Stimulated activated CD8-positive, alpha-beta memory T cell treated with anti-CD3 and anti-CD28 coated beads, Interleukin-7, amount 100 ng/mL, for 24 hours (primary cell): ENCODE measurements around the gene FMN2.
"Not testable (repeated sequence)": the region's sequence is repeated elsewhere in the genome, so short reads cannot be mapped to it uniquely, and the experiment has no call there.

ENCODE experiments used
- DNase-seq: peaks from one replicate; pipeline ENCODE4 v3.0.0-alpha.2; 2020; ENCODE audit warnings: low read depth

Gene FMN2

GRCh38 chr1:240314845-240315801, 223.4 kb downstream of the FMN2 start:
- DNase-seq: no peak

DNA sequence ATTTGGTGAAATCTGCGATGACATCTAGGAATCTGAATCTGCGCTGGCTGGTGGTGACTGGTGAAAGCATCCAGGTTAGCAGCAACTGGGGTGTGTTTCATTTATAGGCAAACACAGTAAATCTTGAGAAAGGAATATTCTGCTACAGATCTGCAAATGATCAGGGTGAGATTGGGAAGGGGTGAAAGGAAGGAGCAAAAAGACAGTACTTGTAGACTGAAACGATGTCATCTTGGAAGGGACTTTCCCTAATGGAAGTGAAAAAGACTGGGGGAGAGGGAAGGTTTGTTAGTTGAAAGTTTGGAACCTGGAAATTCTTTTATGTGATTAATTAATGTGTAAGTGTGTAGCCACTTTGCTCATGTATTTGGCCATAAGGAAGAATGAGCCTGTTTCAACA, 228.3 kb downstream of the FMN2 start:
- no peak for DNase-seq

GRCh38 chr1:240320659-240321058, 229.0 kb downstream of the FMN2 start:
- DNase-seq: no peak

GRCh38 chr1:240322943-240323342, 231.3 kb downstream of the FMN2 start:
- DNase-seq: no peak

- not testable (repeated sequence) for DNase-seq
Observed at GRCh38 chr1:240328382-240328781, 236.7 kb downstream of the FMN2 start.

- no peak for DNase-seq
Observed at GRCh38 chr1:240329443-240329842, 237.8 kb downstream of the FMN2 start.

DNA sequence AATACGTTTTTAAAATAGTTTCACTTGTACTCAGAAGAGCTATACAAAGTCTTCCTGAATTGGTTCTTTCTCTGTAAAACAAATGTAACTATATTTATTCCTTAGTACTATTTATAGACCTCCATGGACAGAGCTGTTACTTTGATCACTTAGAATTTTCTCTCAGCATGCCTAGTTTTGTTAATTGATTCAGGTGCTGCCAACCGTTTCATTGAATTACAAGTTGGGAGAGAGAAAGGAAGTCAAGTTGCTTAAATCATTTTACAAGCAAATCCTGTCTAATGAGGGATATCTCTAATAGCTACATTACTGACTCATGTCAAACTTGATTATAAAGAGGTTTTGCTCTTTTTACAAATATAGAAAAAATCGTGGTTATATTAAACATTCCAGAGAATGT, 241.0 kb downstream of the FMN2 start:
- no peak for DNase-seq

DNA sequence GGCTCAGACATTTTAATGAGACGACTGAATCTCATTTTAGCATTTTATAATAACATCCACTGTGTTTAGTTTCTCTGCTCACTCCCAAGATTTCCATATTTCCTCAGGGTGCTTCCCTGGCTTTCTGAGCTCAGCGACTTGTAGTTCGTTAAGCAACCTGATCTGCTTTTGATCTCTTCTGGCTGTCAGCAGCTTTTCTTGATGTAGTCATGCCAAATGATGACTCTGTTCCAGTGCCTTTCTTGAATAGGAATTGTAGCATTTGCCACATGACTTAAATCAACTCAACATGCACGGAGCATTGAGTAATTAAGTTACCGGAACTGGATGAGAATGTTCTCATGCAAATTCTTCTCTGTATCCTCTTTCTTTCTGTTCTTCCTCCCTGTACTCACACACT, 246.1 kb downstream of the FMN2 start:
- DNase-seq: no peak

DNA sequence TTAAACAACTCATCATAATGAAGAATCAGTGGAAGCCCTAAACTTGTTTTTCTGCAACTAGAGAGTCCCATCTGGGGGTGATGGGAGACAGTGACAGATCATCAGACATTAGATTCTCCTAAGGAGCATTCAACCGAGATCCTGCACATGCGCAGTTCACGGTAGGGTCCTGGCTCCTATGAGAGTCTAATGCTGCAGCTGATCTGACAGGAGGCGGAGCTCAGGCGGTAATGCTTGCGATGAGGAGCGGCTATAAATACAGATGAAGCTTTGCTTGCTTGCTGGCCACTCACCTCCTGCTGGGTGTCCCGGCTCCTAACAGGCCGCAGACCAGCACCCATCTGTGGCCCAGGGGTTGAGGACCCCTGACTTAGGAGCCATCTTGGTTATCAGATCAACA, 247.2 kb downstream of the FMN2 start:
- DNase-seq: no peak

DNA sequence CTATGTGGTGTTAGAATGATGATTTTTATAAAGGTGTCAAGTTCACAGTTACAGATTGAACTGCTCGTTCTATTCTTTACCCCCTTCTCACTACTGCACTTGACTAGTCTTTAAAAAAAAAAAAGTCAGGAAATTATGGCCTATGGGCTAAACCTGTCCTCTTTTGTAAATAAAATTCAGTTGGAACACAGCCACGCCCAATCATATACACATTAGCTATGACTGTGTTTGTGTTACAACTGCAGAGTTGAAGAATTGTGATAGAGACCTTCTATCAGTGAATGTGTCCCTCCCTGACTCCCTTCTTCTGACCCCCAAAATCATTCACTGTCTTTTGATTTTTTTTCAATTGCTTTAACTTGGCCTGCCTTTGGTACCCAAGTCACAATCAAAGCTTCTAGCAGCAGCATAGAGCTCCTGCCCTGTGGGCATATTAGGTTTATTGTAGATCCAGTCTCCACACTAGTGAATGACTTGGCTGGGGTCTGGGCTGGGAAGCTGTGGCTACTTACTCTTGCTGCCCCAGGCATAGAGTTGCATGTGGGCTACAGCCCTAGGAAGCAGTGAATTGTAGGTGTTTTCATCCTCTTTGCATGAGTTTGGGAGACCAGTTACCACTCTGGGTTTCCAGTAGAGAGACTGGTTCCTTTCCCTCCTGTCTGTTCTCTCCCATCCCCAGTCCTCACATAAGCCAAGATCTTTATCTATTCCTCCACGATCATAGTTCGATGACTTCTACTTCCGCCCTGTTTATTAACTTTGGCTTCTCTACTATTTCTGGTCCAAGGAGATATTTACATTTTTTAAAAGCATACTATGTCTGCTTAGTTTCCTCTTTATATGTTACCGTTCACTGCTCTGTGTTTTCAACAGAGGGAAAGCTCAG, 249.9 kb downstream of the FMN2 start:
- no peak for DNase-seq

- DNase-seq: no peak
Observed at GRCh38 chr1:240342251-240342625, 250.6 kb downstream of the FMN2 start.

- DNase-seq: no peak
Observed at GRCh38 chr1:240343045-240343444, 251.4 kb downstream of the FMN2 start.

- no peak for DNase-seq
Observed at GRCh38 chr1:240343966-240344365, 252.3 kb downstream of the FMN2 start.

DNA sequence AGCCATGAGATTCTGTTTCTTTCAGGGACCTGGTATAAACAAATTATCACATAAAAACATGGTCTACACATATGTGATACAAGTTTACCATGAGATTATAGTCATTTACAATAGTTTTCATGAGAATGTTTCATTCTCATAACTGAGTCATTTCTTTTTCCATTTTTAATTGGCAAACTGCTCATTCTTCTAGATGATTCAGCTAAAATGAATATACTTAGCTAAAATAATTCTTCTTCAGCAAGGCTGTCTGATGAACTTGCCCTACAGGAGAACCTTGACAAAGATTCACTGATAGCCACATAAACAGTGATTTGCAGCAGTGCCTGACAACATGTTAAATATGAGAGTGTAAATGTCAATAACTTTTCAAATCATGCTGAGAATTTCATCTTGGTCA, 253.2 kb downstream of the FMN2 start:
- no peak for DNase-seq

- no peak for DNase-seq
Observed at GRCh38 chr1:240349695-240350094, 258.0 kb downstream of the FMN2 start.

DNA sequence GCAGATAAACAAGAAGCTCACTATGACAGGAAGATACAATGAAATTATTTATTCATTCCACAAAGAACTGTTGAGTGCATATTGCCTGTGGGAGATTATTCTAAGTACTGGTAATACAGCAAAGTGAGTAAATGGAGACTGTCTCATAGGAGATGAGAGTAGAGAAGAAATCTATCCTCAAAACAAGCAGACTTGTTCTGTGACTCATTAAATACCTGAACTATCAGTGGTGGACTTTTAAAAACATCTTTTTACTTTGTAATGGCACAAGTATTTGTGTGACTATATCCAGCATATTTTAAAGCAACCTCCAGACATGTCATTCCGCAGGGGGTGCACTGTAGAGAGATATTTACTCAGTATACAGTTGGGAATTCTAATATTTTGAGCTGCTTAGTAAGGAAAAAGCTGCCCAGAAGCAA, 259.2 kb downstream of the FMN2 start:
- no peak for DNase-seq

DNA sequence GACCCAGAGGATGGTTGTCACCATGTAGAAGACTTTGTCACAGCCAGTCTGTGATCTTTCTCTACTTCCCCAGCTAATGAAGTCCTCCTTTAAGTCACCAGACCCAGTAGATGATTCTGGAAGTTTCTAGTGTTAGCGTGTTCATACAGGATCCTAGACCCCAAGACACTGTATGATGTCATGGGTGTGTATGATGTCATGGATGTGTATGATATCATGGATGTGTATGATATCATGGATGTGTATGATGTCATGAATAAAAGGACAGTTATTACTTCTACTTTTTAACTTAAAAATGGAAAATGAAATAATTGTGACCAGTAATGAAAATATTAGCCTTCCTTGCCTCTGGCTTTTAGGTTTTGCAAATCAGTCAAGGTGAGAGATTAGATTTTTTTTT, 260.0 kb downstream of the FMN2 start:
- no peak for DNase-seq

DNA sequence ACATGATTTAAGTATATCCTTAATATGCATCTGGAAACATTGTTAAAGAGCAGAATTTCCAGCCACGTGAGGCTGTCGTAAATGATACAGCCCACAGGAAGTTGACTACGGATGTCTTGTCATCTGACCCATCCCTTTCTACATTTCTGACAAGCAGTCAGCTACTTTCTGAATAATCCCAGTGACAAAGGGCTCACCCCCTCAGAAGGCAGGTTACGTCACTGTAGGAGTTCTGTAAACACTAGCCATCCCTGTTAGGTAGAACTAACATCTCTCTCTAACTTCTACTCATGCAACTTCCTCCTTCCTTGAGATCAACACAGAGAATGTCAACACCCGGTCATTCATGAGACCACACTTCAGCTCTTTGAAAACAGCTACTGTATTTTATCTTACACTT, 261.1 kb downstream of the FMN2 start:
- DNase-seq: no peak

- no peak for DNase-seq
Observed at GRCh38 chr1:240356568-240356967, 264.9 kb downstream of the FMN2 start.

GRCh38 chr1:240362046-240362445, 270.4 kb downstream of the FMN2 start:
- DNase-seq: no peak

DNA sequence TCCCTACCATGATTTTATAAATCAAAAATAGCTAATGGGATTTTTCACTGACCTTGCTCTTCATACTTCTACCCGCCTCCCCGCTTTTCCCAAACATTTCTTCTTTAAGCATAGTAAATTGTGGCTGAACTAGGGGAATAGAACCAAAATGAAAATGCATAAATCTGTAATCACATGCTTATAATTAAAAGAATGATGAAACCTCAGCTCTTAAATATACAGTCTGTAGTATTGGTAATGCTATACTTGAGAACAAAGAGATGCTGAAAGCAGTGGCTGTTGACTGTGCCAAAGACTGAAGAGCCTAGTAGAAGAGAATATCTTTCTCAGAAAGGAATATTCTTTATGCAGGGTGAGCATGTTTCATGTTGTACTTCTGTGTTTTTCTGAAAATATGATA, 271.1 kb downstream of the FMN2 start:
- no peak for DNase-seq

GRCh38 chr1:240363315-240363714, 271.6 kb downstream of the FMN2 start:
- DNase-seq: no peak

DNA sequence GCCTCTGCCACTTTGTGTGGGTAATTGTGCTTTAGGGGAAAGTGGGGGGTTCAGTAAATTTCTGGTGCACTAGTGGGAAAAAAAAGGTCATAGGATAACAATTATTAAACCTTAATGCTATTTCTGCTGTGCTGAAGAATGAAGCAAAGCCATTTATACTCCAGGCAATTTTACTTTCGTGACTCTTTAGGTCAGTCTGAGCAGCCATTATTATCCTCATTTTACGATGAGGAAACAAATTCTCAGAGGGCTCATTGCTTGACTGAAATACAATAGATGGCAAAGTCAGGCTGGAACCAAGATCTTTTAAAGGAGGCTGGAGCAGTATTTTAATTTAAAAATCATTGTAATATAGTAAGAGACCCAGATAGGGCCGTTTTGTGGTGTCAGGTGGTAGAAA, 272.2 kb downstream of the FMN2 start:
- no peak for DNase-seq
